Measurements from ENCODE around the gene CNTNAP5.

DNA sequence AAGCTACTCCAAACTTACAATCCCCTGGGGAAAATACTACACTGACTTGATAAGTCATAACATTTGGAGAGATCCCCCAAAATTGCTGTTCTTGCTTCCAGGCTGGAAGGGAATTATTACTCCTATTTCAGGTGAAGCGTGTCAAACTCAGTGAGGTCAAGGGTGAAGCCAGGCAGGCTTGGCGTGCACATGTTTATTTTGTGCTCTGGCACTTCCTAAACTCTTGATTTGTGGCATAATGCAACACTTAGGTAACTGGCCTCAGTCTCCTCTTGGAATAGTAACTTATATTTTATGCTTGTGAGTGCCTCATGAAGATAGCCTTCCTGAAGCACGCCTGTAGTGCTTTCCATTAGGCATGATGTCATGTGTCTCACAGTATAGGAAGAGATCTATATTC is 751.2 kb downstream of the CNTNAP5 start:
- TF ChIP-seq, protein P1, sequence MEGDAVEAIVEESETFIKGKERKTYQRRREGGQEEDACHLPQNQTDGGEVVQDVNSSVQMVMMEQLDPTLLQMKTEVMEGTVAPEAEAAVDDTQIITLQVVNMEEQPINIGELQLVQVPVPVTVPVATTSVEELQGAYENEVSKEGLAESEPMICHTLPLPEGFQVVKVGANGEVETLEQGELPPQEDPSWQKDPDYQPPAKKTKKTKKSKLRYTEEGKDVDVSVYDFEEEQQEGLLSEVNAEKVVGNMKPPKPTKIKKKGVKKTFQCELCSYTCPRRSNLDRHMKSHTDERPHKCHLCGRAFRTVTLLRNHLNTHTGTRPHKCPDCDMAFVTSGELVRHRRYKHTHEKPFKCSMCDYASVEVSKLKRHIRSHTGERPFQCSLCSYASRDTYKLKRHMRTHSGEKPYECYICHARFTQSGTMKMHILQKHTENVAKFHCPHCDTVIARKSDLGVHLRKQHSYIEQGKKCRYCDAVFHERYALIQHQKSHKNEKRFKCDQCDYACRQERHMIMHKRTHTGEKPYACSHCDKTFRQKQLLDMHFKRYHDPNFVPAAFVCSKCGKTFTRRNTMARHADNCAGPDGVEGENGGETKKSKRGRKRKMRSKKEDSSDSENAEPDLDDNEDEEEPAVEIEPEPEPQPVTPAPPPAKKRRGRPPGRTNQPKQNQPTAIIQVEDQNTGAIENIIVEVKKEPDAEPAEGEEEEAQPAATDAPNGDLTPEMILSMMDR (conservative IDR thresholded peaks at IDR 0.05 in 1 of 2, IDR thresholded peaks at IDR 0.05 in 1 of 2; ENCODE audit: extremely low read depth in 1 of 2, insufficient read depth in 1 of 2, low read depth in 1 of 2, low read length in 2 of 2): no peak
- TF ChIP-seq EZH2 (IDR thresholded peaks at IDR 0.05; ENCODE audit: borderline replicate concordance, low read length): no peak

Data from mammary epithelial cell (primary cell).